ENCODE measurements around the gene LILRB3. TPM values are rescaled to one million over a fixed set of nuclear protein-coding genes. Genes with fewer than 3 reads are reported as not detected.
"Not testable (repeated sequence)": the region's sequence is repeated elsewhere in the genome, so short reads cannot be mapped to it uniquely, and the experiment has no call there.

Gene LILRB3
- total RNA-seq, 1 donor from 2014 or later, result not detected

- H3K27ac Mint-ChIP-seq, result peak within 1 kb of the TSS; percentile 90
- H3K4me3 Mint-ChIP-seq, result peak within 1 kb of the TSS; percentile 79
- H3K9me3 Mint-ChIP-seq, result no peaks in the 10 kb centered on the region
- peaks cover 6% of the 10 kb centered on the region for H3K36me3 Mint-ChIP-seq
- H3K27me3 Mint-ChIP-seq (ENCODE audit: low read depth), result no peaks in the 10 kb centered on the region
- peak; percentile 18 for TF ChIP-seq CTCF (IDR thresholded peaks at IDR 0.05; ENCODE audit: unreplicated experiment)
- no peak for DNase-seq (ENCODE audit: low spot score in 2 of 2, unreplicated experiment in 2 of 2)
- peaks cover 10% of the 10 kb centered on the region for H3K4me1 Mint-ChIP-seq
These were observed 50.1 kb downstream of the LILRB3 start, which contains the start of gene TMC4 for GRCh38 chr19:54172471-54173358. Gene TMC4, minus strand, starts transcription at chr19:54173160. Its CDS starts 43 bp downstream, at chr19:54173117.

GRCh38 chr19:54171736-54172431 lies 50.9 kb downstream of the LILRB3 start:
- H3K9me3 Mint-ChIP-seq; H3K36me3 Mint-ChIP-seq; H3K4me1 Mint-ChIP-seq; DNase-seq (ENCODE audit: low spot score in 2 of 2, unreplicated experiment in 2 of 2); H3K27me3 Mint-ChIP-seq (ENCODE audit: low read depth): not testable (repeated sequence)
- Mint-ChIP-seq H3K27ac (peak overlapping the region; percentile 68), H3K4me3 (peak overlapping the region; percentile 54)

DNA sequence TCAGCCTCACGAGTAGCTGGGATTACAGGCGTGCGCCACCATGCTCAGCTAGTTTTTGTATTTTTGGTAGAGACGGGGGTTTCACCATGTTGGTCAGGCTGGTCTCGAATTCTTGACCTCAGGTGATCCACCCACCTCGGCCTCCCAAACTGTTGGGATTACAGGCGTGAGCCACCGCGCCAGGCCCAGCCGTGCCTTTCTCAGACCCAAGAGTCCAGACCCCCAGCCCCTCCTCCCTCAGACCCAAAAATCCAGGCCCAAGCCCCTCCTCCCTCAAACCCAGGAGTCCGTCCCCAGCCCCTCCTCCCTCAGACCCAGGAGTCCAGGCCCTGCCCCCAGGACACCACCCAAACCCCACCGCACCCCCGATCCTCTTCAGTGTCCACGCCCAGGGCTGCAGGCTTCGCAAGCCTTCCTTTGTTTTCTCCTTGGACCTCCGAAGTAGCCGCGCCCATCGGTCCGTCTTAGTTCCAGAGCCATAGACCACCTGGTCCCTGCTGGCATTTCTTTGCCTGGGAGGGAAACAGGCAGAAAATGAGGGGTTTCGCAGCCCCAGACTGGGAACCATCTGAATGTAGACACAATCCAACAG lies 53.6 kb downstream of the LILRB3 start:
- TF ChIP-seq CTCF (IDR thresholded peaks at IDR 0.05; ENCODE audit: unreplicated experiment), result no peak
- Mint-ChIP-seq H3K27ac (no peak overlapping the region), H3K4me3 (no peak overlapping the region), H3K27me3 (ENCODE audit: low read depth) (peaks cover 3% of the 10 kb centered on the region), H3K9me3 (no peaks in the 10 kb centered on the region), H3K36me3 (no peaks in the 10 kb centered on the region), H3K4me1 (peaks cover 14% of the 10 kb centered on the region)
- DNase-seq (ENCODE audit: low spot score in 2 of 2, unreplicated experiment in 2 of 2), result no peak

- TF ChIP-seq CTCF (IDR thresholded peaks at IDR 0.05; ENCODE audit: unreplicated experiment), result peak; percentile 83
- H3K27ac Mint-ChIP-seq, result no peak overlapping the region
- peak; percentile 88 to 98 for DNase-seq (ENCODE audit: low spot score in 2 of 2, unreplicated experiment in 2 of 2)
These were observed 54.5 kb downstream of the LILRB3 start for GRCh38 chr19:54168174-54168917.

More at GRCh38 chr19:54168174-54168917, 54.5 kb downstream of the LILRB3 start:
- no peak overlapping the region for H3K4me3 Mint-ChIP-seq
- peaks cover 5% of the 10 kb centered on the region for H3K27me3 Mint-ChIP-seq (ENCODE audit: low read depth)
- H3K36me3 Mint-ChIP-seq, result no peaks in the 10 kb centered on the region
- peaks cover 15% of the 10 kb centered on the region for H3K4me1 Mint-ChIP-seq
- no peaks in the 10 kb centered on the region for H3K9me3 Mint-ChIP-seq

Other genes with a start within 250 kb of the LILRB3 start
- gene CACNG6, start 231.4 kb downstream of the LILRB3 start, total RNA-seq, result 4.3 to 5.7 TPM (median 5.3 TPM) in 3 replicates
- not detected in 3 replicates for gene VSTM1, start 159.1 kb downstream of the LILRB3 start, total RNA-seq
- gene TARM1, start 141.6 kb downstream of the LILRB3 start, total RNA-seq, result not detected in 3 replicates
- gene OSCAR, start 122.2 kb downstream of the LILRB3 start, total RNA-seq, result not detected in 3 replicates
- 126 to 135 TPM (median 135 TPM) in 3 replicates for gene NDUFA3, start 120.2 kb downstream of the LILRB3 start, total RNA-seq
- gene TFPT, start 107.3 kb downstream of the LILRB3 start, total RNA-seq, result 19.2 to 20.7 TPM (median 20.1 TPM) in 3 replicates
- 80.6 to 84.0 TPM (median 82.1 TPM) in 3 replicates for gene PRPF31, start 107.3 kb downstream of the LILRB3 start, total RNA-seq
- gene CNOT3, start 85.2 kb downstream of the LILRB3 start, total RNA-seq, result 63.3 to 70.6 TPM (median 67.6 TPM) in 3 replicates
- 5.7 to 6.4 TPM (median 5.8 TPM) in 3 replicates for gene LENG1, start 63.3 kb downstream of the LILRB3 start, total RNA-seq
- gene TMC4, start 49.8 kb downstream of the LILRB3 start, total RNA-seq, result 57.6 to 69.5 TPM (median 63.5 TPM) in 3 replicates
- 102 to 113 TPM (median 110 TPM) in 3 replicates for gene MBOAT7, start 33.4 kb downstream of the LILRB3 start, total RNA-seq
- 43.9 to 50.1 TPM (median 47.5 TPM) in 3 replicates for gene TSEN34, start 31.7 kb downstream of the LILRB3 start, total RNA-seq
- gene RPS9, start 22.1 kb downstream of the LILRB3 start, total RNA-seq, result 1,211 to 1,274 TPM (median 1,263 TPM) in 3 replicates
- not detected in 3 replicates for gene LILRA6, start 19.8 kb upstream of the LILRB3 start, total RNA-seq
- gene LILRB5, start 34.3 kb upstream of the LILRB3 start, total RNA-seq, result not detected in 3 replicates
- not detected in 3 replicates for gene LILRB2, start 58.1 kb upstream of the LILRB3 start, total RNA-seq
- gene LILRA5, start 90.2 kb upstream of the LILRB3 start, total RNA-seq, result not detected in 3 replicates
- not detected in 3 replicates for gene LILRA4, start 116.2 kb upstream of the LILRB3 start, total RNA-seq
- 0.53 to 0.92 TPM (median 0.75 TPM) in 3 replicates for gene LAIR1, start 141.9 kb upstream of the LILRB3 start, total RNA-seq
- gene TTYH1, start 192.5 kb upstream of the LILRB3 start, total RNA-seq, result 4.2 to 6.0 TPM (median 5.2 TPM) in 3 replicates
- 296 to 312 TPM (median 307 TPM) in 3 replicates for gene LENG8, start 226.2 kb upstream of the LILRB3 start, total RNA-seq
- 5.5 to 6.8 TPM (median 5.8 TPM) in 3 replicates for gene LENG9, start 240.8 kb upstream of the LILRB3 start, total RNA-seq